Gastroesophageal sphincter (tissue), 3 donors: ENCODE measurements around the gene MCRIP2.
A peak's percentile ranks its signal among the peaks of the same experiment; 100 is the strongest.

Experiments used
- CTCF ChIP-seq, 4 experiments: fragments of 200-600 bp in 2 of 4; fragments of 450-650 bp in 2 of 4; sonication (generic) in 1 of 4; IDR thresholded peaks; one replicate each; pipeline ENCODE4 v1.5.1; 2017 to 2019; ENCODE audit warnings: antibody characterized with exemption in 4 of 4, mild to moderate bottlenecking in 2 of 4, moderate library complexity in 2 of 4
- EP300 ChIP-seq: sonication (generic); formaldehyde crosslinking; IDR thresholded peaks from one replicate; pipeline ENCODE4 v1.6.1; 2017; ENCODE audit warnings: antibody characterized with exemption, mild to moderate bottlenecking
- POLR2A ChIP-seq, 2 donors: fragments of 450-650 bp; IDR thresholded peaks; one replicate each; pipeline ENCODE4 v1.6.1; 2017; ENCODE audit warnings: antibody characterized with exemption in 2 of 2, mild to moderate bottlenecking in 2 of 2, moderate library complexity in 1 of 2
- POLR2AphosphoS5 ChIP-seq: sonication (generic); formaldehyde crosslinking; IDR thresholded peaks from one replicate; pipeline ENCODE4 v1.6.1; 2017; ENCODE audit warnings: antibody characterized with exemption

- TF ChIP-seq POLR2A (IDR thresholded peaks at IDR 0.05), result no peak
- peak in 1 of 4 experiments; percentile 27 for TF ChIP-seq CTCF (IDR thresholded peaks at IDR 0.05)
- no peak for TF ChIP-seq POLR2AphosphoS5
- no peak for TF ChIP-seq EP300
Measured at GRCh38 chr16:685967-686366, 44.3 kb downstream of the MCRIP2 start.
